ENCODE data around the gene KIF3A. TPM values are rescaled to one million over a fixed set of nuclear protein-coding genes. Genes with fewer than 3 reads are reported as not detected.
"Not testable (repeated sequence)": the region's sequence is repeated elsewhere in the genome, so short reads cannot be mapped to it uniquely, and the experiment has no call there.

KIF3A gene
- total RNA-seq, 6 donors from 2014 or later, result 10.3 to 22.3 (median 17.0) TPM

DNA sequence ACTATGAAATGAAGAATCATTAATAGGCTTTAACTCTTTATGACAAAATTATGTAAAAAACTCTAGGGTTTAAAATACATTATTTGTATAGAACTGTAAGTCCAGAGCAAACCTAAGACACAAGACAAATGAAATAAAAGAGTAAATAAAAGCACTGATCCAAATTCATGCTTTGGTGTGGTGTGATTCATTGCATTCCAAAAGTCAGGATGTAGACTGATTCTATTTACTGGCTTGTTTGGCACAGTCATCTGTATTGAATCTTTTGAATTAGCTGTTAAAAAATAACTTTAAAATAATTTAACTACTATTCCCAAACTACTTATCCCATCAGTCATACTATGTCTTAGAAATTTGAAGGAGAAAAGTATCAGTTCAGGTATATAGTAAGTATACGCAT is 32.5 kb downstream of the KIF3A start:
- Histone ChIP-seq H3K36me3 (peaks cover 0 to 29% (median 4%) of the 10 kb centered on the region in 4 donors), H3K27ac (no peak overlapping the region), H3K4me3 (no peak overlapping the region), H3K9me3 (no peaks in the 10 kb centered on the region), H3K27me3 (no peaks in the 10 kb centered on the region), H3K4me1 (no peaks in the 10 kb centered on the region)
- no peak for ATAC-seq (ENCODE audit: low FRiP score in 2 of 2)
- TF ChIP-seq POLR2AphosphoS5 (IDR thresholded peaks at IDR 0.05), result no peak
- TF ChIP-seq, protein P1, sequence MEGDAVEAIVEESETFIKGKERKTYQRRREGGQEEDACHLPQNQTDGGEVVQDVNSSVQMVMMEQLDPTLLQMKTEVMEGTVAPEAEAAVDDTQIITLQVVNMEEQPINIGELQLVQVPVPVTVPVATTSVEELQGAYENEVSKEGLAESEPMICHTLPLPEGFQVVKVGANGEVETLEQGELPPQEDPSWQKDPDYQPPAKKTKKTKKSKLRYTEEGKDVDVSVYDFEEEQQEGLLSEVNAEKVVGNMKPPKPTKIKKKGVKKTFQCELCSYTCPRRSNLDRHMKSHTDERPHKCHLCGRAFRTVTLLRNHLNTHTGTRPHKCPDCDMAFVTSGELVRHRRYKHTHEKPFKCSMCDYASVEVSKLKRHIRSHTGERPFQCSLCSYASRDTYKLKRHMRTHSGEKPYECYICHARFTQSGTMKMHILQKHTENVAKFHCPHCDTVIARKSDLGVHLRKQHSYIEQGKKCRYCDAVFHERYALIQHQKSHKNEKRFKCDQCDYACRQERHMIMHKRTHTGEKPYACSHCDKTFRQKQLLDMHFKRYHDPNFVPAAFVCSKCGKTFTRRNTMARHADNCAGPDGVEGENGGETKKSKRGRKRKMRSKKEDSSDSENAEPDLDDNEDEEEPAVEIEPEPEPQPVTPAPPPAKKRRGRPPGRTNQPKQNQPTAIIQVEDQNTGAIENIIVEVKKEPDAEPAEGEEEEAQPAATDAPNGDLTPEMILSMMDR (IDR thresholded peaks at IDR 0.05), result no peak
- TF ChIP-seq POLR2A (IDR thresholded peaks at IDR 0.05), result no peak
- TF ChIP-seq EP300 (IDR thresholded peaks at IDR 0.05), result no peak
- DNase-seq, result no peak
- 100% methylated on average over 1 of the region's 1 CpG for WGBS, 2 donors

- Histone ChIP-seq H3K36me3 (peaks cover 0 to 28% (median 3%) of the 10 kb centered on the region in 4 donors), H3K4me3 (no peak overlapping the region)
- WGBS, 2 donors, result 91 to 92% methylated on average over 4 of the region's 4 CpGs
Measured at GRCh38 chr5:132695956-132696355, 41.4 kb downstream of the KIF3A start.

GRCh38 chr5:132692632-132692967 is 44.7 kb downstream of the KIF3A start:
- Histone ChIP-seq H3K27me3 (no peaks in the 10 kb centered on the region), H3K4me1 (peaks cover 0 to 6% (median 0%) of the 10 kb centered on the region in 4 donors), H3K27ac (no peak overlapping the region), H3K4me3 (no peak overlapping the region), H3K36me3 (peaks cover 0 to 8% (median 0%) of the 10 kb centered on the region in 4 donors), H3K9me3 (no peaks in the 10 kb centered on the region)
- TF ChIP-seq POLR2A (IDR thresholded peaks at IDR 0.05), result no peak
- TF ChIP-seq EP300 (IDR thresholded peaks at IDR 0.05), result no peak
- TF ChIP-seq POLR2AphosphoS5 (IDR thresholded peaks at IDR 0.05), result no peak
- TF ChIP-seq, protein P1 (IDR thresholded peaks at IDR 0.05), result no peak
- ATAC-seq (ENCODE audit: low FRiP score in 2 of 2), result no peak
- no peak for DNase-seq

More at GRCh38 chr5:132695956-132696355, 41.4 kb downstream of the KIF3A start:
- ATAC-seq (ENCODE audit: low FRiP score in 2 of 2) (no peak), DNase-seq (no peak)
- no peaks in the 10 kb centered on the region for H3K9me3 ChIP-seq
- H3K27ac ChIP-seq, result no peak overlapping the region
- no peaks in the 10 kb centered on the region for H3K4me1 ChIP-seq
- no peak for TF ChIP-seq EP300 (IDR thresholded peaks at IDR 0.05)
- TF ChIP-seq POLR2A (IDR thresholded peaks at IDR 0.05), result no peak
- no peak for TF ChIP-seq POLR2AphosphoS5 (IDR thresholded peaks at IDR 0.05)
- TF ChIP-seq, protein P1 (IDR thresholded peaks at IDR 0.05), result no peak
- no peaks in the 10 kb centered on the region for H3K27me3 ChIP-seq

GRCh38 chr5:132691755-132692631 is 45.4 kb downstream of the KIF3A start:
- DNase-seq; H3K9me3 ChIP-seq; H3K36me3 ChIP-seq; ATAC-seq (ENCODE audit: low FRiP score in 2 of 2); H3K27me3 ChIP-seq; H3K27ac ChIP-seq; H3K4me1 ChIP-seq; H3K4me3 ChIP-seq: not testable (repeated sequence)
- 74 to 84% methylated on average over 5 of the region's 5 CpGs for WGBS, 2 donors

- DNase-seq, result no peak
- no peaks in the 10 kb centered on the region for H3K27me3 ChIP-seq
- no peak overlapping the region for H3K27ac ChIP-seq
- H3K36me3 ChIP-seq, result no peaks in the 10 kb centered on the region
- no peak for ATAC-seq (ENCODE audit: low FRiP score in 2 of 2)
- H3K4me1 ChIP-seq, result peaks cover 0 to 6% (median 0%) of the 10 kb centered on the region in 4 donors
- H3K9me3 ChIP-seq, result no peaks in the 10 kb centered on the region
- no peak overlapping the region for H3K4me3 ChIP-seq
- 90 to 94% methylated on average over 3 of the region's 3 CpGs for WGBS, 2 donors
- TF ChIP-seq EP300 (IDR thresholded peaks at IDR 0.05), result no peak
- TF ChIP-seq POLR2AphosphoS5 (IDR thresholded peaks at IDR 0.05), result no peak
- no peak for TF ChIP-seq POLR2A (IDR thresholded peaks at IDR 0.05)
- TF ChIP-seq, protein P1 (IDR thresholded peaks at IDR 0.05), result no peak
Measured at GRCh38 chr5:132690156-132690555, 47.2 kb downstream of the KIF3A start.
